GM12873 (cell line): ENCODE measurements around the gene DCUN1D5.
A peak's percentile ranks its signal among the peaks of the same experiment; 100 is the strongest.

Experiments
- TF ChIP-seq, protein P1 (sequence below): IDR thresholded peaks from 2 replicates; pipeline ENCODE4 v1.5.1; 2012; ENCODE audit warnings: low read depth, mild to moderate bottlenecking, moderate library complexity, low read length, control low read depth; ENCODE audit not compliant: insufficient read depth; ENCODE audit errors: missing control alignments

DCUN1D5 gene

DNA sequence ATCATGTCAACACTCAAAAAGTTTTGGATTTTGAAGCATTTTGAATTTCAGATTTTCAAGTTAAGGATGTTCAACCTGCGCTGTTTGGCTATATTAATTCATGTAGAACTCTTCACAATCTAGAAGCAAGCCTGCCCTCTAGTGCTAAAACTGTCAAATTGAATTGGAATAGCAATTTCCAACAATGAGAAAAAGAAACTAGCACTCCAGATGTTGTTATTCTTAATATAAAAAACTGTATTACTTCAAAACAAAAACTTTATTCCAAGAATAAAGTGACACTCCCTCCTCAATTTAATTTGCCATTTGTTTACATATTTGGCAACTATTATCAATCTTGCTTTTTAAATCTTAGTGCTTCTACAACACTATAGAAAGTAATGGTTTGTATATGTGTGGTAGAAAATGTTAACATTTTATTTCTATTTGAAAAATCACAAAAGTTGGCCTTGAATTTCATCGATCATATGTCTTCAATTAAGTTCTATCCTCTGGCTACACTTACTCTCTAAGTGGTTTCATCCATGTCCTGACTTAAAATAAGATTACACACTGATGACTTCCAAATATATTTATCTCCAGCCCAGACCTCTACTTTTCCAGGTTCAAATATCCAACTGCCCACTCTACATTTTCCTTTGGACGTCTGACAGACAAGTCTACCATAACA, 36.6 kb downstream of the DCUN1D5 start:
- TF ChIP-seq, protein P1, sequence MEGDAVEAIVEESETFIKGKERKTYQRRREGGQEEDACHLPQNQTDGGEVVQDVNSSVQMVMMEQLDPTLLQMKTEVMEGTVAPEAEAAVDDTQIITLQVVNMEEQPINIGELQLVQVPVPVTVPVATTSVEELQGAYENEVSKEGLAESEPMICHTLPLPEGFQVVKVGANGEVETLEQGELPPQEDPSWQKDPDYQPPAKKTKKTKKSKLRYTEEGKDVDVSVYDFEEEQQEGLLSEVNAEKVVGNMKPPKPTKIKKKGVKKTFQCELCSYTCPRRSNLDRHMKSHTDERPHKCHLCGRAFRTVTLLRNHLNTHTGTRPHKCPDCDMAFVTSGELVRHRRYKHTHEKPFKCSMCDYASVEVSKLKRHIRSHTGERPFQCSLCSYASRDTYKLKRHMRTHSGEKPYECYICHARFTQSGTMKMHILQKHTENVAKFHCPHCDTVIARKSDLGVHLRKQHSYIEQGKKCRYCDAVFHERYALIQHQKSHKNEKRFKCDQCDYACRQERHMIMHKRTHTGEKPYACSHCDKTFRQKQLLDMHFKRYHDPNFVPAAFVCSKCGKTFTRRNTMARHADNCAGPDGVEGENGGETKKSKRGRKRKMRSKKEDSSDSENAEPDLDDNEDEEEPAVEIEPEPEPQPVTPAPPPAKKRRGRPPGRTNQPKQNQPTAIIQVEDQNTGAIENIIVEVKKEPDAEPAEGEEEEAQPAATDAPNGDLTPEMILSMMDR, result peak; percentile 52

DNA sequence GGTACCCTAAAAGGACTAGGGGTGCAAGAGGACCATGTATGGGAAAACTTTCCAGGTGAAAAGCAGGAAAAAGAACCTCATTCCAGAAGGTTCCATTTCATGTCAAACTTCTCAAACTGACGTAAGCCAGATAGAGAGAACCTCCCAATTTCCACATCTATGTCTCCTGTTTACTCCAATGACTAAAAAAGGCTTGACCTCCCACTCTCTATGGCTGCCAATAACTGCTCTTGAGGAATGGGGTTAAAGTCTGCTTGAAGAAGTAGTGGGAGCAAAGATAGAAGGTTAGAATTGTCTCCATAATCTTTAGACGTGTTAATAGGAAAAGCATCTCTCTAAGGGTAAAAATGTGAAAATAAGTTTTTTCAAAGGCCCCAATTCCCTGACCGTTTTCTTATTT, 38.0 kb downstream of the DCUN1D5 start:
- TF ChIP-seq, protein P1, result no peak

DNA sequence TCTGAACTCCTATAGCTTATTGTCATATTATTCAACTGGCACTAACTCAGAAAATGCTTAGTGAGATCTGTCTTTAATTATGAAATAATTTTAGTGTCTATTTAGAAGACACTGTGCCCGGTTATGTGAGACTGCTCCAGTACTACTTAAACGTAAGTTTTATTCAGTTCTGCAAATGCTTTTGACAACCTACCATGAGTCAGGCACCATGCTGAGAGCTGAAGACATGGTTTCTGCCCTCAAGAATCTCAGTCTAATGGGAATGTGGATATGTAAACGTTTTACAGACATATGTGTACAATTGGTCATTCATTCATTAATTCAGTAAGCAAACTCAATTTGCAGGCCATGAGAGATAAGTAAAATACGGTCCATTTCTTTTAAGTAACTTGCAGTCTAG, 40.0 kb downstream of the DCUN1D5 start:
- TF ChIP-seq, protein P1, result no peak

DNA sequence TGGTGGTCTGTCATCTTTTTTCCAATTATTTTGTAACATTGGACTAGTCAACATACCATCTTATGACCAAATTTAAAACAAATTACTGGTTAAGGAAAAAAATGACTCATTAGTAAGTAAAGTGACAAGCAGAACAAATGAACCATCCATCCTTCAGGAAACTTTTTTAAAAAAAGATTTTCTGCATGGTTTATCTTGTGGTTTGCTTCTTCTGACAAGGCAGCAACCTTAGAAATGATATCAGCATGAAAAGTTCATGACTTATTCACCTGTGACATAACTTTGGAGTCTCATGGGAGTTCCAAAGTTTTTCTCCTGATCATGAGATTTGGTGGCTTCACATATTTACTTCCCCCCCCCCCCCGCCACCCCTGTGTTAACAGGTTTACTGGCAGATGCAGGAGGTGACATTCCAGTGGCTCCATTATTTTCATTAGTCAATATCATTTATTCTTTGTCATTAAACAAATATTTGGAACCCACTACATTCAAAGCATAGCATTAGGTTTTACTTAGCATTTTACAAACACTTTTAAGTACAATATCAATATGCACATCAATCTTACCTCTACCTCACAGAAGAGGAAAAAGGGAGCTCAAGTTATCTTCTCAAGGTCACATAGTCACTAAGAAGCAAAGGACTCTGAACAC, 40.7 kb downstream of the DCUN1D5 start:
- TF ChIP-seq, protein P1, result no peak

DNA sequence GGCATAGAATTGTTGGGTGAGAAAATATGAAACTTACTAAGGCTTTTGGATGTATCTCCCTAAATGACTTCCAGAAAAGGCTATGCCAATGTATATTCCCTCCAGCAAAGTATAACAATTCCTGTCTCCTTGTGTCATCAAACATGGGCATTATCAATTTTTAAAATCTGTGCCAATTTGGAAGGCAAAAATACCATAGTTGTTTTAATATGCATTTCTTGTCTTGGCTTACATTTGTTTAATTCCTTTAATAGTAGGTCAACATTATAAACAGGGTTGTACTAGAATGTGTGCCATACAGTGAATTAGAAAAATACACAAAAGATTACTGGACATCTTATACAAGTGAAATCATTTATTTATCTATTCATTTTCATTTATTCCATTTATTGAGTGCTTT, 41.6 kb downstream of the DCUN1D5 start:
- TF ChIP-seq, protein P1, result no peak

DNA sequence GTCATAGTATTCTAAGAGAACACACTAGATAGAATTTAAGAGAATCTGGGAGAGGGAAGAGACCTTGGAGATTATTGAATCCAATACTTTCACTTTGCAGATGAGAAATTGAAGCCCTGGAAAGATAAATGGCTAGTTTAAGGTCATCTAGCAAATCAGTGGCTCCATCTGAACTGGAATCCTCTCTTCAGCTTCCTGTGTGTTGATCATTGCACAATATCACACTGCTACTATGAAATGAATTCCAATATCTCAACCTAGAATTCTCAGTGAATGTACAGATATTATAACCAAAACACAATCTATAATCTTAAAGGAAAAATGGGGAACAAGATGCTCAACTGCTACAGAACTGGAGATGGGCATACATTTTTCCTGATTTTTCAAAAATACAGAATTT, 44.1 kb downstream of the DCUN1D5 start:
- TF ChIP-seq, protein P1, result no peak

DNA sequence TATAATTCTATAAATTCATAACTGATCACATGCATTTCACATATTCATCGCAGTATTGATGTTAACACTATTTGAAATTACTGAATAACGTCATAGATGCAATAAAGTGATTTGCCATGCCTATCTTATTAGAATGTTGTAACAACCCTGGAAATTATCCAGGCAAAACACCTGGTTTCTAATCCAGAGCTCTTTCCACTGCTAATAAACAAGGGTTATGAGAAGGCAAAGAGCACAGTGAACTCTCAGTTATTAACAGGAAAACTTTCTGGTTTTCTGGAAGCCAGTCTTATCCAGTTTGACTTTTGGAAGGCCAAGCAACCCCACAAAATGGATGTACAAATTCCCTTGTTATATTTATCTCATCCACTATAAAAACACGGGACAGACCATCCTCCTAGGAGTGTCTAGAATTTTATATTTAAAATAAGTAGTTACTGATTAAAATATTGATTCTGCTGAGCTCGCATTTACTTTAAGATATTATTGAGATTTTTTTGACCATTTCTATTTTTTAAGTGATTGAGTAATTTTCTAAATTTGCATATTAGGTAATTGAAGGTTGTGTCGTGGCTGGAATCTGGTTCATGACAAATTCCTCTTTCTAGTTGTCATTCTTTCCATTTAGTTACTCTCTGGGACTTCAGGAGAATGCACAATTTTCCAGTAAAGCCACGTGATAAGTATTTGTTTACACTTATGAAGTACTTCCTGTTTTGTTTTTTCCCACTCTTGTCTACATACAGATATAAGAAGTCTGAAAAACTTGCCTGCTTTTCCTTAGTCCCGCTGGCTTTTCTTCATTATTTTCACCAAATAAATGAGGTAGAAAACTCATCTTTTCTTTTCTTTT, 47.9 kb downstream of the DCUN1D5 start:
- TF ChIP-seq, protein P1, result no peak
